M059J (cell line): ENCODE measurements around the gene ROBO3. TPM values are rescaled to one million over a fixed set of nuclear protein-coding genes. Genes with fewer than 3 reads are reported as not detected.

Experiments used
- DNase-seq: peaks from one replicate; pipeline ENCODE4 v3.0.0-alpha.2; 2012; ENCODE audit warnings: low read depth
- total RNA-seq: library from RNA; depleted of rRNA; stranded (reverse); fragments of >200 nt; shearing (Covaris generic); gene quantifications from 2 replicates; pipeline ENCODE4 v1.2.3, GENCODE V29; 2014; rRNA removed

Gene ROBO3
- total RNA-seq, 1 experiment from 2014 or later = 7.0 TPM

DNA sequence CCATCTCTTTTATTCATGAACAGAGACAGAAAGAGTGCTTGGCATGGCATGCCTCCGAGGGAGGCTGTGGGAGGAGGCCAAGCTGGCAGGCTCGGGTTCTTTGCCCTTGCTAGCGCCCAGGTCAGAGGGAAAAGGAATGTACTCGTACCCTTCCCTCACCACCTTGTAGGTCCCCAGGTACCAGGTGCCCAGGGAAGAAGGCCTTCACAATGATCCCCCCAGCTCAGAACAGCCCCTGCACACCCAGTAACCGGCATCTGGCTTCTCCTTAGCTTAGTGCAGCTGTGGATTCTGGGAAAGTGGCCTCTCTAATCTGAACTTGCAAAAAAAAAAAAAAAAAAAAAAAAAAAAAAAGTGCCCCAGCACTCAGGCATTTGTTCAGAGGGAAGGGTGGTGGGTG lies 55.1 kb downstream of the ROBO3 start:
- DNase-seq = no peak

DNA sequence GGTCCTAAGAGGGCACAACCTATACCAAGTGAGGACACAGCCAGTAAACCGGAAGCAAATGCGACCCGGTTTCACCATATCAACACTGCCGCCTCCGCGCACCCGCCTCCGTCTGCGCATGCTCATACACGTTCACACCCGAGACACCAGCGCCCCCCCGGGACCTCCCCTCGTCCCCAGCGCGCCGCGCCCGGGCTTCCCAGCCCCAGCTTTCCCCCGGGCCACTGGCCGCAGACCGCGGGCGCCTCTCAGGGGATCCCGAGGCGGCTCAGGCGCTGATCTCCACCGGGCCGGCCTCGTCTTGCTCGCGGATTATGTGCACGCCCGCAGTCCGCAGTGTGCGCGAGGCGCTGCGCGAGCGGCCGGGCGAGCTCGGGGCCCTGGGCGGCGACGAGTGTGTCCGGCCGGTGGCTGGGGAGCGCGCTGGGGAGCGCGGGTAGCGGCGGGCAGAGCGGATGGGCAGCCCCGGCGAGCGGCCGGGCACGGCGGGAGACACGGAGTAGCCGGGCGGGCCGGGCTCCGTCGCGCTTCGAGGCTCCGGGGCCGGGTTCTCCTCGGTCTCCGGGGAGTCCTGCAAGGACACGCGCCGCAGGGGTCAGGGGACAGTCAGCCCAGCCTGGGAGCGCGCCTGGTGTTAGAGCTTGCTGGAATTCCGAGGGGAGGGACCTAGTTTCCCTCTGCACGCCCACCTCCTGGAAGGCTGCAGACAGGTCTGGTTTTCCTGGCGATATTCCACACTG lies 55.8 kb downstream of the ROBO3 start:
- DNase-seq = no peak

DNA sequence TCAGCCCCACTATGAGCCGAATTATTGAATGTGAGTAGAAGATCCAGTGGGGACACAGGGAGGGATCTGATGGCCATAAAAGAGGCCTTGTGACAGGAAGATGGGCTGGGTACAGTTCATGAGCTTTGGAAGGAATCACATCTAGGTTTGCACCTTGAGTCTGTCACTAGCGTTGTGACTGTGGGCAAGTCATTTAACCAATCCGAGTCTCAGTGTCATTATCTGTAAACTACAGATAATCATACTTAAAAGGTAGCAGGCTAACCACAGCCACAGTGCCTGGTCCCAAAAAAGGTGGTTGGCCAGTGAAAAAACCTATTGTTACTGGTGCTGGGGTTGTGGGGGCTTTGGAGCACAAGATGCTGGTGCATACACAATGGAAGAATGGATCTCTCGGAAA lies 57.6 kb downstream of the ROBO3 start:
- DNase-seq = no peak

DNA sequence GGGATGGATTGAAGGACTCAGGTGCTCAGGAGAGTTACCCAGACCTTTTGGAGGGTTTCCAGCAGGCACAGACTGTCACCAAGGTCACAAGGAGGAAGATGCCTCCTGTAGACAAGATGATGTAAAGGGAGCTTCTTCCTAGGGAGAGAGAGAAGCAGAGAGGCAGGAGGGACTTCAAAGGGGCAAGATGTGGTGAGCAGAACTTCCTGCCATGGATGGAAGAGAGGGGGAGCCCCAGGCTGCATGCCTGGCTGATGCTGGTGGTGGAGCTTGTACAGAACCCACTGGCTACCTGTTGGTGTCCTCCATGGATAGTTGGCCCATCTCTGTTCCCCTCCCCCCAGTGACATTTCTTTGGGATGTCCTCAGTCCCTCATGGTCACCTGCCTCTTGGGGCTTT lies 58.1 kb downstream of the ROBO3 start:
- no peak for DNase-seq

DNA sequence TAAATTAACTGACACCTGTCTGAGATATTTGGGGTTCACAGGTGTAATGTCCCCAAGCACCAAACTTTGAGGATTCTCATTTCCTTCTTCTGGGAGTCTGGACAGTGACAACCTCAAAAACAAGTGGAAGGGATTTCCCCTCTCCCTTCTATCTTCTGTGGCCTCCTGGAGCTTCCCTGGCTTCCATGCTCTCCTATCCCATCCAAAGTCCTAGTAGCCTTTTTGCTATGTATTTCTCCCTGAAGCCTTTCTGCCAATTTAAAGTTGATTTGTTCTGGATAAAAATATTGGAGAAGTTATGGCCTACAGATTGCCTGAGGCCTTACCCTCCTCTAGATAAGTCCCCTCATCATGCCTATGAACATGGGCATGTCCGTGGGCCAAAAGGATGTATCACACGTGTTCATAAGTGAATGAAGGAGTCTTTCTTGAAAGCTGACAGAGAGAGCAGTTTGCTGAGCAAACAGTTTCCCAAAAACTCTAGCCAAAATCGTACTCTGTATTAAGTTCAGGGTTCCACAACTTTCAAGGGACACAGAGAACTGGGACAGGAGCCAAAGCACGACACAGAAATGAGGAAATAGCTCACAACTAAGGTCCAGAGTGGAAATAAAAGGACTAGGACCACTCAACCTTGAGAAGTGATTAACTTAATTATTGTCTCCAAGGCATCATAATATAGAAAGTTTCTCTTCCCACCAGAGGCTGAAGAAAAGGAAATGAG lies 63.9 kb downstream of the ROBO3 start:
- no peak for DNase-seq

DNA sequence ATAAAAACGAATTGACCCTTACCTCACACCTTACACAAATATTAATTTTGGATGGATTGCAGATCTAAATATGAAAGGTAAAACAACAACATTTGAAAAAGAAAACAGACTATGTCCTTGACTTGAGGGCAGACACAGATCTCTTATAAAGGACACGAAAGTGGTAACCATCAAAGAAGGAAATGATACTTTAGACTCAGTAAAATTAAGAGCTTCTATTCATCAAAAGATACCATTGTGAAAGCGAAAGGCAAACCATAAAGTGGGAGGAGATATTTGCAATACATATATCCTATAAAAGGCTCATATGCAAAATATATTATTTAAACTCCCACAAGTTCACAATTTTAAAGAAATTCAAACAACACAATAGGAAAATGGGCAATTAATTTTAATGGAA lies 65.6 kb downstream of the ROBO3 start:
- no peak for DNase-seq

Other genes starting within 250 kb of the ROBO3 start
- 16.6 and 26.9 TPM in 2 replicates for gene TBRG1, start 242.6 kb upstream of the ROBO3 start, total RNA-seq
- gene SIAE, start 191.7 kb upstream of the ROBO3 start, total RNA-seq = 14.9 and 18.0 TPM in 2 replicates
- gene SPA17, start 191.5 kb upstream of the ROBO3 start, total RNA-seq = 29.9 and 43.4 TPM in 2 replicates
- gene NRGN, start 125.5 kb upstream of the ROBO3 start, total RNA-seq = 12.1 and 21.2 TPM in 2 replicates
- not detected in 2 replicates for gene VSIG2, start 113.2 kb upstream of the ROBO3 start, total RNA-seq
- gene ESAM, start 103.1 kb upstream of the ROBO3 start, total RNA-seq = 0.74 and 0.99 TPM in 2 replicates
- 10.8 and 14.1 TPM in 2 replicates for gene MSANTD2, start 65.0 kb upstream of the ROBO3 start, total RNA-seq
- gene ROBO4, start 32.4 kb downstream of the ROBO3 start, total RNA-seq = 0.20 and 0.99 TPM in 2 replicates
- gene HEPN1, start 53.8 kb downstream of the ROBO3 start, total RNA-seq = not detected in 2 replicates
- not detected in 2 replicates for gene HEPACAM, start 70.6 kb downstream of the ROBO3 start, total RNA-seq
- 6.1 and 7.6 TPM in 2 replicates for gene CCDC15, start 88.8 kb downstream of the ROBO3 start, total RNA-seq
- 7.2 and 11.8 TPM in 2 replicates for gene SLC37A2, start 197.9 kb downstream of the ROBO3 start, total RNA-seq
- gene TMEM218, start 246.2 kb downstream of the ROBO3 start, total RNA-seq = 24.0 and 32.7 TPM in 2 replicates